ENCODE results near the gene SPATA32.

GRCh38 chr17:45308016-45308365 is 46.1 kb upstream of the SPATA32 start:
- TF ChIP-seq EP300 (IDR thresholded peaks at IDR 0.05; ENCODE audit: low read depth) (no peak), POLR2AphosphoS5 (IDR thresholded peaks at IDR 0.05) (no peak), POLR2A (IDR thresholded peaks at IDR 0.05) (no peak), CTCF (IDR thresholded peaks at IDR 0.05) (no peak)

All from transverse colon (tissue), 4 donors.